ENCODE measurements around the gene CAMK1G. TPM values are rescaled to one million over a fixed set of nuclear protein-coding genes. Genes with fewer than 3 reads are reported as not detected.

CAMK1G gene
- total RNA-seq, 1 experiment from 2014 or later: not detected

- ChIA-PET CTCF (interaction anchor here (1.4 kb wide), 2 partner anchors 9 kb away, joined by 5 to 7 read pairs; no protein-coding TSS in a partner anchor), POLR2A (no interaction called here), RAD21 (ENCODE audit: low non-redundant PET in 1 of 2, low total read pairs in 2 of 2, uncharacterized antibody in 2 of 2, unreplicated experiment in 2 of 2) (no interaction called here)
- no peak overlapping the region for H3K4me3 ChIP-seq (replicated peaks in 1 of 2; ENCODE audit: low read depth in 1 of 2, low read length in 2 of 2)
- H3K4me2 ChIP-seq (ENCODE audit: low read length): no peak overlapping the region
- no peak for ATAC-seq
- H4K20me1 ChIP-seq (ENCODE audit: insufficient read depth): no peaks in the 10 kb centered on the region
- H3K4me1 ChIP-seq (ENCODE audit: control insufficient read depth in 1 of 2, insufficient read depth in 2 of 2, low read length in 2 of 2): no peaks in the 10 kb centered on the region
- no peaks in the 10 kb centered on the region for H3K9me3 ChIP-seq (ENCODE audit: control insufficient read depth in 1 of 2, insufficient read depth in 1 of 2, low read depth in 1 of 2, low read length in 2 of 2)
- TF ChIP-seq POLR2AphosphoS5 (IDR thresholded peaks at IDR 0.05; ENCODE audit: low read depth, low read length) (no peak), FOSL1 (IDR thresholded peaks at IDR 0.05; ENCODE audit: low read depth) (no peak), ATF3 (IDR thresholded peaks at IDR 0.05) (no peak), YY1 (IDR thresholded peaks at IDR 0.05; ENCODE audit: extremely low read depth, insufficient replicate concordance, low read depth, low read length) (no peak), SRF (IDR thresholded peaks at IDR 0.05; ENCODE audit: low read depth) (no peak), CBX3 (IDR thresholded peaks at IDR 0.05; ENCODE audit: low read depth) (no peak), EZH2 (IDR thresholded peaks at IDR 0.05) (no peak)
- H3K36me3 ChIP-seq (ENCODE audit: control insufficient read depth in 1 of 2, insufficient read depth in 2 of 2, low read length in 2 of 2): no peaks in the 10 kb centered on the region
- intact Hi-C loops (cut with micrococcal nuclease): no loop called here
- no TSS peak for BruUV-seq (replicated peaks)
- no peaks in the 10 kb centered on the region for H3K9me2 ChIP-seq (ENCODE audit: insufficient read depth)
- H3K27ac ChIP-seq (ENCODE audit: low read depth, low read length): no peak overlapping the region
- H3K79me2 ChIP-seq (ENCODE audit: insufficient read depth, low read length): no peaks in the 10 kb centered on the region
- no peak overlapping the region for H3K9ac ChIP-seq (ENCODE audit: low read length)
- H2AFZ ChIP-seq (ENCODE audit: low read depth, low read length, poor library complexity, severe bottlenecking): no peak overlapping the region
- DNase-seq (ENCODE audit: low read depth, low spot score): no peak
- H3K27me3 ChIP-seq (ENCODE audit: insufficient read depth, low read length): no peaks in the 10 kb centered on the region
These were observed 23.0 kb upstream of the CAMK1G start for GRCh38 chr1:209560529-209560928.

GRCh38 chr1:209560952-209561351, 22.6 kb upstream of the CAMK1G start:
- ChIA-PET CTCF (interaction anchor here (1.4 kb wide), 1 partner anchor 9 kb away, joined by 7 read pairs; no protein-coding TSS in a partner anchor), POLR2A (no interaction called here), RAD21 (ENCODE audit: low non-redundant PET in 1 of 2, low total read pairs in 2 of 2, uncharacterized antibody in 2 of 2, unreplicated experiment in 2 of 2) (no interaction called here)
- no peaks in the 10 kb centered on the region for H3K27me3 ChIP-seq (ENCODE audit: insufficient read depth, low read length)
- DNase-seq (ENCODE audit: low read depth, low spot score) (no peak), ATAC-seq (no peak)
- H2AFZ ChIP-seq (ENCODE audit: low read depth, low read length, poor library complexity, severe bottlenecking): no peak overlapping the region
- H3K36me3 ChIP-seq (ENCODE audit: control insufficient read depth in 1 of 2, insufficient read depth in 2 of 2, low read length in 2 of 2): no peaks in the 10 kb centered on the region
- no peaks in the 10 kb centered on the region for H4K20me1 ChIP-seq (ENCODE audit: insufficient read depth)
- no TSS peak for BruUV-seq (replicated peaks)
- no peaks in the 10 kb centered on the region for H3K9me2 ChIP-seq (ENCODE audit: insufficient read depth)
- no peaks in the 10 kb centered on the region for H3K79me2 ChIP-seq (ENCODE audit: insufficient read depth, low read length)
- H3K9ac ChIP-seq (ENCODE audit: low read length): no peak overlapping the region
- TF ChIP-seq POLR2A (IDR thresholded peaks at IDR 0.05; ENCODE audit: borderline replicate concordance, extremely low read depth, insufficient read depth, insufficient read length): no peak
- no peak for TF ChIP-seq RAD21 (IDR thresholded peaks at IDR 0.05; ENCODE audit: low read depth)
- no peak for TF ChIP-seq ZFX (IDR thresholded peaks at IDR 0.05)
- TF ChIP-seq SP1 (IDR thresholded peaks at IDR 0.05; ENCODE audit: low read depth): no peak
- no peak for TF ChIP-seq MAX (IDR thresholded peaks at IDR 0.05)
- no peak for TF ChIP-seq CEBPB (IDR thresholded peaks at IDR 0.05; ENCODE audit: low read depth)
- no peak for TF ChIP-seq ZNF274 (IDR thresholded peaks at IDR 0.05; ENCODE audit: low read depth, low read length)
- no peak for TF ChIP-seq TCF7L2 (IDR thresholded peaks at IDR 0.05; ENCODE audit: borderline replicate concordance, extremely low read depth, insufficient read depth, insufficient read length)
- no peak for TF ChIP-seq REST (IDR thresholded peaks at IDR 0.05; ENCODE audit: low read depth)
- no peak for TF ChIP-seq POLR2AphosphoS5 (IDR thresholded peaks at IDR 0.05; ENCODE audit: low read depth, low read length)
- no peak for TF ChIP-seq JUND (IDR thresholded peaks at IDR 0.05)
- H3K9me3 ChIP-seq (ENCODE audit: control insufficient read depth in 1 of 2, insufficient read depth in 1 of 2, low read depth in 1 of 2, low read length in 2 of 2): no peaks in the 10 kb centered on the region
- H3K4me2 ChIP-seq (ENCODE audit: low read length): no peak overlapping the region
- H3K4me3 ChIP-seq (replicated peaks in 1 of 2; ENCODE audit: low read depth in 1 of 2, low read length in 2 of 2): no peak overlapping the region
- H3K4me1 ChIP-seq (ENCODE audit: control insufficient read depth in 1 of 2, insufficient read depth in 2 of 2, low read length in 2 of 2): no peaks in the 10 kb centered on the region
- intact Hi-C loops (cut with micrococcal nuclease): no loop called here
- H3K27ac ChIP-seq (ENCODE audit: low read depth, low read length): no peak overlapping the region
